GM19328 (cell line): ENCODE data around the gene MROH8.
"Not testable (repeated sequence)": the region's sequence is repeated elsewhere in the genome, so short reads cannot be mapped to it uniquely, and the experiment has no call there.

Experiments
- ATAC-seq: cut with Tn5 transposase; IDR thresholded peaks from one replicate; pipeline ENCODE4 v1.9.1; 2021; ENCODE audit warnings: mild to moderate bottlenecking, moderate library complexity; ENCODE audit not compliant: unreplicated experiment

MROH8 gene

DNA sequence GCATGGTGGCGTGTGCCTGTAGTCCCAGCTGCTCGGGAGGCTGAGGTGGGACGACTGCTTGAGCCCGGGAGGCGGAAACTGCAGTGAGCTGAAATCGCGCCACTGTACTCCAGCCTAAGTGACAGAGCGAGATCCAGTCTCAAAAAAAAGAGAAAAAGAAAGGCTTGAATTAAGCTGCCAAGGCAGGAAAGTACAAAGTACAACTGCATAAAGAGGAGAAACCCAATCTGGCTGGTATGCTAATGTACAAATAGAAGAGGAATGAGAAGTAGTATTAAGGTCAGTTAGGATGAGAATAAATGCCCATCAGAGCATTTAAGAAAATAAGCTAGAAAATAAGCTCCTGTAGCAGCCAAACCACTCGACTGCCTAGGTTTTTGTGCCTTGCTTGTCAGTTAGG is 23.4 kb downstream of the MROH8 start:
- ATAC-seq = no peak

- ATAC-seq = no peak
Observed at GRCh38 chr20:37154684-37155298, 24.6 kb downstream of the MROH8 start.

DNA sequence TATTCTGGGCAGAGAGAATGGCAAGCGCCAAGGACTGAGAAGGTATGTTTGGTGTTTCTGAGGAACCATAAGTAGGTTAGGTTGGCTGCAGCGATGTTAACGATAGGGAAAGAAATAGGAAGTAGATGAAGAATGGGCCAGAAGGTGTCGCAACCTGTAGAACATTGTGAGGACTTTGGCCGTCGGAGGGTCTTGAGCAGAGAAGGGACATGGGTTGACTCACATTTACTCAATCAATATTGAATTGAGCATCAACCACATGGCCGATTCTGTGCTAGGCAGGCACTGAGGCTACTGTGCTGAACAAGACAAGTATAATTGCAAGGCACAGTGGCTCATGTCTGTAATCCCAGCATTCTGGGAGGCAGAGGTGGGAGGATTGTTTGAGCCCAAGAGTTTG is 27.1 kb downstream of the MROH8 start:
- ATAC-seq = no peak

DNA sequence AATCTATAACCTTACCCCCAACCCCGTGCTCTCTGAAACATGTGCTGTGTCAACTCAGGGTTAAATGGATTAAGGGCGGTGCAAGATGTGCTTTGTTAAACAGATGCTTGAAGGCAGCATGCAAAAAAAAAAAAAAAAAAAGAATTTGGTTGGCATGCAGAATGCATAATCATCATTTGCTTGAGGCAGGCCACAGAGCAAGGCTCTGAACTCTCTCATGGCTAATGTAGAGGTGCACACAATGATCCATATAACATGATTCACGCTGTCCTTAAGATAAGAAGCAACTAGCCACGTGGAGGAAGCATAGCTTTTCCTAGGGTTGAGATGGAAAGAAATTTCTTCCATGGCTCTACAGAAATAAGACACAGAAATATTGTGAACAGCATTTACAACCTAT is 27.8 kb downstream of the MROH8 start:
- ATAC-seq = no peak

DNA sequence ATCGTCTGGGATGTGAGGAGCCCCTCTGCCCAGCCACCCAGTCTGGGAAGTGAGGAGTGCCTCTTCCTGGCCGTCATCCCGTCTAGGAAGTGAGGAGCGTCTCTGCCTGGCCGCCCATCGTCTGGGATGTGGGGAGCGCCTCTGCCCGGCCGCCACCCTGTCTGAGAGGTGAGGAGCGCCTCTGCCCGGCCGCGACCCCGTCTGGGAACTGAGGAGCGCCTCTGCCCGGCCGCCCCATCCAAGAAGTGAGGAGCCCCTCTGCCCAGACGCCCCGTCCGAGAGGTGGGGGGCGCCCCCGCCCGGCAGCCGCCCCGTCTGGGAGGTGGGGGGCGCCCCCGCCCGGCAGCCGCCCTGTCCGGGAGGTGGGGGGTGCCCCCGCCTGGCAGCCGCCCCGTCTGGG is 28.5 kb downstream of the MROH8 start:
- not testable (repeated sequence) for ATAC-seq

DNA sequence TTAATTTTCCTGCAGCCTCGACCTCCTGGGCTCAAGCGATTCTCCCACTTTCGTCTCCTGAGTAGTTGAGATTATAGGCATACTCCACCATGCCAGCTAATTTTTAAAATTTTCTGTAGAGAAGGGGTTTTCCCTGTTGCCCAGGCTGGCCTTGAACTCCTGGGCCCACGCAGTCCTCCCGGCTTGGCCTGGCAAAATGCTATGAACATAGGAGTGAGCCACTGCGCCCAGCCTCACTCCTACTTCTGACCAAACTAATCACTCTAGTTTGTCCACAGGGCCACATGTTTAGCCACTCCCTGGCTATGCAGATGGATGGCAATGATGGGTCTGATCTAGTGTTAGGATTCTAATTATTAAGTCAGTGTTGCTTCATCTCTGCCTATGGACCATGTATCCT is 32.1 kb downstream of the MROH8 start:
- ATAC-seq = no peak

DNA sequence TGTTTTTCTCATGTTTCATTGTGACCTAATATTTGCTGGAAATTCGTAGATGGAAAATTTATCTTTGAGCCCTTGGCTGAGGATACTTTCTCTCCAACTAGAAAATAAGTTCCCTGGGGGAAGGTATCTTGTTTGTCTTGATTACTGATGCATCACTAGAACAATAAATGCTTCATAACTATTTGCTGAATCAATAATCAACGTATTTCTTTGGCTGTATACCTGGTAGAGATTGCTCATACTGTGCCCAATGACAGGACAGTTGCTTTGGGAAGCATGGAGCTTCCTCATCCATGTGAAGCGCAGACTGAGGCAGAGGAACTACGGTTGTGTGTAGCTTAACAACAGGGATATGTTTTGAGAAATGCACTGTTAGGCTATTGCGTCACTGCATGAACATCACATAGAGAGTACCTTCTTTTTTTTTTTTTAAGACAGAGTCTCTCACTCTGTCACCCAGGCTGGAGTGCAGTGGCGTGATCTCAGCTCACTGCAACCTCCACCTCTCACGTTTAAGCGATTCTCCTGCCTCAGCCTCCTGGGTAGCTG is 34.4 kb downstream of the MROH8 start:
- ATAC-seq = no peak

GRCh38 chr20:37142708-37143107 is 36.6 kb downstream of the MROH8 start:
- ATAC-seq = no peak

DNA sequence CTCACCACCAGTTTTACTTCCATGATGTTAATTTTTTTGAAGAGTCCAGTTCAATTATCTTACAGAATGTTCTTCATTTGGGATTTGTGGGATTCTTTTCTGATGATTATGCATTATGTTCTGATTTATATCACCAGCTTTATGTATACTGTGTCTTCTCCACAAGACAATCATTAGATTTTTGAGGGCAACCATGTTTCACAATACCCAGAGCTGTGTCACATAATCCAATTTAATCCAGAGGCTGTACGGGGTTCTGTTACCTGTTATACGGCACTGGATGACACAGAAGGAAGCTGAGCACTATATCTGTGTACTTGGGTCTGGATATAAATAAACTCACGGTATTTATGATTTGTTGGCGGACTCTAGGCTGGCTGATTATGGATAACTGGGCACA is 41.8 kb downstream of the MROH8 start:
- no peak for ATAC-seq

DNA sequence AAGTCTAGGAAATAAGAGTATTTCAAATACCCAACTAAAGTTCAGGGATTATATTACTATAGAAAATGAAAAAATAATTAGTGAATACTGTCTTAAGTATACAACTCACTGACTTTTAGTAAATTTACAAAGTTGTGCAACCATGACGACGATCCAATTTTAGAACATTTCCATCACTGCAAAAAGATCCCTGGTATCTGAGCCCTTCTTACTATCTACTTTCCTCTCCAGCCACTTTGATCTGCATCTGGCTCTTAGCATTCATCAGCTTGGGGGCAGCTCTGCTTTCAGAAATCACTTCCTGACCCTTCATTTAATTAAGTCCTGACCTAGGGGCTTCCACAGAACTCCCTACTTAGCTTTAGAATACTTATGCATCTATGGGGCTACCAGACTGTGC is 45.4 kb downstream of the MROH8 start:
- ATAC-seq = no peak

GRCh38 chr20:37131486-37131885 is 47.9 kb downstream of the MROH8 start:
- ATAC-seq = no peak

DNA sequence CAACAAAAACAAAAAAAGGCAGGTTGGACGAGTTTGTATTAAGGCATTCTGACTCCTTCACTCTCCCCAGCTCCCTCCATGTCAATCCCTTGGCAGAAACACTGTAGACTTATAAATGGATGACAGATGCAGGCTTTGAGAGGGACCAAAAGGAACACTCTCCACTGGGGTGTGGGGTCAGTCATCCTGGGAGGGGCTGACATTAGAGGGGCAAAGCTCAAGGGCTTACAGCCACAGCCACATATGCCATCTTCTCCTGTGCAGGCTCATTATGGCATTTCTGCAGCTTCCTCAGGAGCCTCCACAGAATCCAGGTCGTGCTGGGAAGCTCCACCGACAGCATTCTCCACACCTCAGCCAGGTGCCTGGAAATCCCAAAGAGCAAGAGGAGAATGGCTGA is 50.5 kb downstream of the MROH8 start:
- ATAC-seq = no peak

- ATAC-seq = not testable (repeated sequence)
Observed at GRCh38 chr20:37126290-37126689, 53.1 kb downstream of the MROH8 start.

GRCh38 chr20:37123441-37123840 is 55.9 kb downstream of the MROH8 start:
- ATAC-seq = no peak

DNA sequence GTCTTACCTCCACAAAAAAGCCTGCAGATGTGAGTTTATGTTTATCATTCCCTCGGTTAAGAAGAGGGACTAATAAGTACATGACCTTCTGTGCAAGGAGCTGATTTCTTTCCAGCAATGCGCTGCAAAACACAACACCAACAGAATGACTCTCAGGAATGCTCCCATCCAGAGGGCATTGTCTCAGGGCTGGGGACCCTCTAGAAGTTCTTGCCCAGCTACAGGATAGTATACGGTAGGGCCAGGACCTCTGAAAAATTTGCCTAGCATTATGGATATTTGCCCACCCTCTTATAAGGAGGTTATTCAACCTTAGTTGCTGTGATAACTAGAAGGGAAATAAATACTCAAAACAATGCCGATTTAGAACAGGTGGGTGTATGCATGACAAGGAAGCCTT is 58.9 kb downstream of the MROH8 start:
- no peak for ATAC-seq

- no peak for ATAC-seq
Observed at GRCh38 chr20:37119356-37120036, 59.9 kb downstream of the MROH8 start.

DNA sequence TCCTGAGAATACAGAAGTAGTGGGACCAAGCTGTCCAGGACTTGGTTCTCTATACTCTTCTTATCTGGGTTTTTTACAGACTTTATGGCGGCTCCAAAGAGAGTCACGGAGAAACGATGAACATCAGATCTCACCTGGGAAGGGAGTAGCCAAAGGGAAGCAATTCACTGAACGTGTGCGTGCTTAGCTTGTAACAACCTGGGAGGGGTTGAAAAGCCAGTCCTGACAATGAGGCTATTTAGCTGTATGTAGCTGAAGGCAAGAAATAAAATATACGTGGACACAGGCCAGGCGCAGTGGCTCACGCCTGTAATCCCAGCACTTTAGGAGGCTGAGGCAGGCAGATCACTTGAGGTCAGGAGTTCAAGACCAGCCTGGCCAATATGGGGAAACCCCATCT is 65.3 kb downstream of the MROH8 start:
- no peak for ATAC-seq

DNA sequence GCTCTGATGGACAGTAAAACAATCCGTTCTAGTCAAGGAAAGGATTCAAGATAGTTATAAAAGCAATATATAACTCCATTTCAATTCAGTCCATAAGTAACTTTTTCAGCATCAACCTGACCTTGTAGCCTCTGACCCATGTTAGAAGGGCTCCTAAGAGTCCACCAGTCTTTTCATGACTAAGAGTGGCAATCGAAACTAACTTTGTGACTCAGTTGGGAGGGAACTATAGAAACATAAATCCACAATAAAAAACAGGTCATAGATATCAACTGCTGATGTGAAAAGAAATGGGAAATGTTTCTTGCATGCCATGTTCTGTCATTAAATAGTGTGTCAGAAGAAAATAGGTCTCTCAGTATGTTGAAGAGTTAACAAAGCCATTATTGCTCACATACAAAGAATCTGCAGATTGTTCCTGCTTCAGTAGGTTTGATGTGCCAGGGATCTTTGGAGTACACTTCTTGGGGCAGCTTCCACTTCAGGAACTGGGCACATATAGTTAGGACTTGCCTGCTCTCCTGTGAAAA is 67.4 kb downstream of the MROH8 start:
- ATAC-seq = no peak

DNA sequence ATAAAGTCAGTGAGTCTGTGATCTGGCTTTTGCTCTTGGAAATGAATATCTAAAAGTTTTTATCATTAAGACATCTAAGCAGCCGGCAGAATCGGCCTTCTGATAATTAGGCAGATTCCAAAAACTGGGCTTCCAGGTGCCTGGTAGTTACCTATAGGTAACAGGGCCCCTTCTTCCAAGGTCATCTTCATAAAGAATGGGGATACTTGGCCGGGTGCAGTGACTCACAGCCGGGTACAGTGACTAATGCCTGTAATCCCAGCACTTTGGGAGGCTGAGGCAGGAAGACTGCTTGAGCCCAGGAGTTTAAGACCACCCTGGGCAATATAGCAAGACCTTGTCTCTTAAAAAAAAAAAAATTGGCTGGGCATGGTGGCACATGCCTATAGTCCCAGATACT is 70.7 kb downstream of the MROH8 start:
- no peak for ATAC-seq

- no peak for ATAC-seq
Observed at GRCh38 chr20:37102571-37102970, 76.8 kb downstream of the MROH8 start.

DNA sequence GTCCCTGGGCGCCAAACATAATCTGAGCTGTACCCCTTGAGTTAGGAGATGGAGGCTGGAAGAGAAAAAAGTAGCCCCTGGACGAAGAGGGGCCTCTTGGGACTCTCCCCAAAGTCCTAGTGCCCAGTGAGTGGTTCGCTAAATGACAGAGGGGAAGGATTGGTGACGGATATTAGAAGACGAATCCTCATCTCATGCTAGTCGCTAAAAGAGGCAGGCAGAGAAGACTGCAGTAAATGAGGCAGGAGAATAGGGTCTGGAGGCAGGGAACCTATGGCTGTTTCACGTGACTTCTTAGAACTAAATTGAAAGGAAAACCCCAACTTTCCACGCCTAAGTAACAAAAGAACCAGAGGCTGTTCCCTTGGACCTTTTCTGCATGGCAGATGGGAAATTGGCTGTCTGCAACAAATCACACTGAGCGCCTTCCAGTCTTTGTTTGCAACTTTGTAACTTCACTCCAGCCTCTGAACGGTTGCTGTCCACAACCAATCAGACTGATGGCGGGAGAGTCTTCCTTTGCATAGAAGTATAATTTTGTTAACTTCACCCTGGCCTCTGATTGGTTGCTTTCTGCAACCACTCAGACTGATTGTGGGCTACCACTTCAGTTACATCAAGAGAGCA is 82.8 kb downstream of the MROH8 start:
- ATAC-seq = no peak
